COLO668 (cell line): Measurements from ENCODE around the gene CENPT.

ENCODE experiments used
- DNase-seq: peaks from one replicate; lab custom pipeline; 2025; ENCODE audit not compliant: unreplicated experiment; lab: John Stamatoyannopoulos, UW

The CENPT gene

GRCh38 chr16:67811899-67812298 is 35.6 kb downstream of the CENPT start:
- DNase-seq: no peak

DNA sequence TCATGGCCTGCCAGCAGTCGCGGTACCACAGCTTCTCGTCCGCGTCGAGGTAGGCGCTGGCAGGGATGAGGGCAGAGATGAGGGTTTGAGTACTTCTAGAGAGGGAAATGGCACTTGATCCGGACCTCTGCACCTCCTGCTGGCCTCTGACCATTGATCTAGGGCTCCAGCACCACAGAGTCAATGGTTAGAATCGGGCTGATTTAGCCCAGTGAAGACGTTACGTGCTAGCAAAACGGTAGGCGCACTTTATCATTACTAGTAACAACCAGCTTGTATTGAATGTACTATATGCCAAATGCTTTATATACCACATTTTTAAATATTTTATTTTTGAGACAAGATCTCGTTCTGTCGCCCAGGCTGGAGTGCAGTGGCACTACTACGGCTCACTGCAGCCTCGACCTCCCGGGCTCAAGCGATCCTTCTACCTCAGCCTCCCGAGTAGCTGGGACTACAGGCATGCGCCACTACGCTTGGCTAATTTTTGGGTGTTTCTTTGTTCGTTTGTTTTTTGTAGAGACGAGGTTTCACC is 40.3 kb downstream of the CENPT start:
- DNase-seq: no peak

DNA sequence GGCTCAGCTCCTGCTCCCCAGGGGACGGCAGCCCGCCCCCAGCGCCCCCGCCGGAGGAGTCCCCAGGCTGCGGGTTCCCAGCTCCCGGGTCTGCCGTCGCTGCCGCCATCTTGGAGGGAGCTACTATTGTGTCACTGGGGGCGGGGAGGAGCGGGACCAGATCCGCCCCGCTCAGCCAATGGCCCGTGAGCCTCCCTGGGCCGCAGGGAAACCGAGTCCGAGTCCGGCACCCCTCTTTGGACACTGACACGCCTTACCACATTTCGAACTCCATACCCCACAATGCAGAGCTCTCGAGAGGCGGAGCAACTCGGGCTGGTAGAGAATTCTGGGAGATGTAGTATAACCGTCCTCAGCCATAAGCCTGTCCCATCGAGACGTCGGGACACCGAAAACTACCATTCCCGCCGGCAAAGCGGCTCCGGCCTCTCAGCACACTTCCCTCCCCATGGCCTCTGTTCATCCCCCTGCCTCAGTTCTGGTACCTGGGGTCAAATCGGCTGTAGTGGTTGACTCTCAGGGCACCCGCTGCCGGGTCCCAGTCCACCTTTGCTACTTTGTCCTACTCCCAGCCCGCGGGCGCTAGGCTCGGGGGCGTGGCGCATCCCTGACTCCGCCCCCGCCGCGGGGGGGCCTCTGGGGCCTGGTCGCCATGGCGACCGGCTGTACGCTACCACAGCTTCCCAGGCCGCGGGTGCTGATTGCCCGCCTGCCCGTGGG is 40.9 kb downstream of the CENPT start, which contains the start of the genes RANBP10 and TSNAXIP1:
Gene RANBP10, minus strand, starts transcription at position 133 of the 720 bp plus-strand sequence. Its CDS starts 24 bp downstream, at position 109.
Gene TSNAXIP1, plus strand, starts transcription at position 462 of the 720 bp plus-strand sequence. CDS start 261 bp downstream, outside the sequence.
- DNase-seq: peak; percentile 96

GRCh38 chr16:67805718-67806427 is 41.6 kb downstream of the CENPT start:
- peak; percentile 40 for DNase-seq

DNA sequence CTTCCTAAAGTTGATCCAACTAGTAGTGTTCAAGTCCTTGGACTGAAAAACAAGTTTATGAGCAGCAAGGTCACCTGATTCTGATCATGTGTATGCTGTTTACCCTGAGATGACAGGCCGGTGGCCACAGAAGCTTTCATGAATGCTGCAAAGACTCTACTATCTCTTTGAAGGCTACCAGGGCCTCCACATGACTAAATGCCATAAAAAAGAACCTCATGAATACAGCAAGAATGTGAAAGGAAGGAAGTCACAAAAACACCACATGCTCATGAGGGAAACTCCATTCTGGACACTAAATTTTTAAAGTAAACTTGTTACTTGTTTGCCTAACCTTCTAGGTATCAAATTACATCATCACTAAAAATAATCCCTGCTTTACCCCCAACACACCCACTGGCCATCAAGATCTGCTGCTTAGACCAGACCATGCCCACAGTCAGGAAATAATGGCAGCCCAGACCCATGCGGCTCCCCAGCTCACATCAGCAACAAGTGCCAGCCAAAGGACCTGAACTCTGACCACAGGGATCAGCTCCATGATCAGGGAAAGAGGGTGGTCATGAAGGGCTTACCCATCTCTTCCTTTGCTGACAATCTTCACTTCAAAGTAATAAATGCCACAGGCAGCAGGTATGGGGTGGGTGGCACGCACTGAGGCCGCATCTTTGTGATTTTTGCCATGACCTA is 42.5 kb downstream of the CENPT start:
- DNase-seq: no peak

GRCh38 chr16:67803894-67804293 is 43.6 kb downstream of the CENPT start:
- DNase-seq: no peak

GRCh38 chr16:67801883-67802282 is 45.6 kb downstream of the CENPT start:
- DNase-seq: no peak

GRCh38 chr16:67801241-67801640 is 46.3 kb downstream of the CENPT start:
- no peak for DNase-seq

DNA sequence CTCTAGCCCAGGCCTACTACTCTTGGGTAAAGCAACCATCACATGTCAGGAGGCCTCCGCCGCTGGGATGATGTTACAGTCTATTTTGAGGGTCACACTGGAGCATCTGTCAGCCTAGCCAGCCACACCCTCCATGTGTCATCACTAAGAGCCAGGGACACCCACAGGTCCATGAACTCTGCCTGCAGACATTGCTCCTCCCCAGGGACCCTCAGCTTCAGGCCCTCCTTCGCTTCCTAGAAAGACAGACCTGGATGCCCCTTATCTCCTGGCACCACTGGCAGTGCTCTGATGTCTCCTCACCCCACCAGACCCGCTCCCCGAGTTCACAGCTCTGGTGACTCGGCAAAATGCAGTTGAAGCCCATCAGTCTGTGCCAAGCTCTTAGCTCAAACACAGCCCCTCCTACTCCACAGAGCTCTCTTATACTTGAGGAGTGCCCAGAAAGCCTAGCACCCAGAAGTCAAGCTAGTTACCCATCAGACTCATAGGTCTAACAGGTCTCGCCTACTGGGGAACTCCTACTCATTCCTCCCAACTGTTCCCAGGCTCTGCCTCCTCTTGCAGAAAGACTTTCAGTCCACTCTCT is 47.1 kb downstream of the CENPT start:
- no peak for DNase-seq

GRCh38 chr16:67796099-67796718 is 51.3 kb downstream of the CENPT start:
- DNase-seq: no peak

DNA sequence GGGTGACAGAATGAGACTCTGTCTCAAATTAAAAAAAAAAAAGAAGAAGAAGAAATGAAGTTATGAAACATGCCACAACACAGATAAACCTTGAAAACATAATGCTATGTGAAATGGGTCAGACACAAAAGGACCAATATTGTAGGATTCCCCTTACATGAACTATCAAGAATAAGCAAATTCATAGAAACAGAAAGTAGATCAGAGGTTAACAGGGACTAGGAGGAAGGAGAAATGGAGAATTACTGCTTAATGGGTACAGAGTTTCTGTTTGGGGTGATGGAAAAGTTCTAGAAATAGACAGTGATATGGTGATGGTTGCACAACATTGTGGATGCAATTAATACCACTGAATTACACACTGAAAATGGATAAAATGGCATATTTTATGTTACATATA is 57.4 kb downstream of the CENPT start:
- no peak for DNase-seq

- no peak for DNase-seq
Measured at GRCh38 chr16:67786491-67786890, 61.0 kb downstream of the CENPT start.

GRCh38 chr16:67783353-67783725 is 64.2 kb downstream of the CENPT start:
- no peak for DNase-seq

DNA sequence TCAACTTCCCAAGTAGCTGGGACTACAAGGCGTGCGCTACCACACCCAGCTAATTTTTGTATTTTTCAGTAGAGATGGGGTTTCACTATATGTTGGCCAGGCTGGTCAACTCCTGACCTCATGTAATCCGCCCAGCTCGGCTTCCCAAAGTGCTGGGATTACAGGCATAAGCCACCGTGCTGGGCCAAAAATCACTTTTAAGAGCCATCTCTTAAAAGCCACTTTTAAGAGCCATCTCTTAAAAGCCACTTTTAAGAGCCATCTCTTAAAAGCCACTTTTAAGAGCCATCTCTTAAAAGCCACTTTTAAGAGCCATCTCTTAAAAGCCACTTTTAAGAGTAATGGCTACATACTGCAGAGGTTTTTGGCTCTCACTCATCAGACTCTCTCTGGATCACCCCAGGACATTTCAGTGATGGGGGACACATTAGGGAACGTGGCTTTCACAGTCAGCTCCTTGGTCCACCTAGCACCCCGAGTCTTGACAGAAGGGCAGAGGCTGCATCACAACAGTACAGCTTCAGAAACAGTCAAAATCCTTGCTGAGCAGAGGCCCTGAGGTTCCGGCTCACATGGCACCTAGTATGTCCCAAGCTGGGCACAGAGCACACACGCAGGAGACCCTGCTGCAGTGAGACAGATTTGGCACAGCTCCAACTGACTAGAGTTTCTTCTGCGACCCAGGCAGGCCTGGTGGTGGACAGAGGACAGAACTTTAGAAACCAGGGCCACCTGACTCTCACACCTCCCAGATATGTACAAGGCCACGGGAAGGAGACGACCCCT is 64.7 kb downstream of the CENPT start:
- DNase-seq: no peak

- no peak for DNase-seq
Measured at GRCh38 chr16:67781565-67781921, 66.0 kb downstream of the CENPT start.

GRCh38 chr16:67780847-67781564 is 66.5 kb downstream of the CENPT start:
- no peak for DNase-seq

GRCh38 chr16:67779256-67780014 is 68.1 kb downstream of the CENPT start:
- no peak for DNase-seq
